BLaER1 treated with 17β-estradiol and CSF1 and Interleukin-3, amounts not matched to agents 10 nM and 100 nM (cell line): ENCODE data around the gene CLIC5.
A peak's percentile ranks its signal among the peaks of the same experiment; 100 is the strongest.

ENCODE experiments used
- H3K27ac ChIP-seq, 11 experiments: shearing (Covaris generic); formaldehyde crosslinking; 2 replicates each; pipeline ENCODE4 v1.8.1; 2022
- H3K27me3 ChIP-seq, 11 experiments: shearing (Covaris generic); formaldehyde crosslinking; 2 replicates each; pipeline ENCODE4 v1.8.1; 2022
- H3K36me3 ChIP-seq, 11 experiments: shearing (Covaris generic); formaldehyde crosslinking; 2 replicates each; pipeline ENCODE4 v1.8.1; 2022
- H3K4me1 ChIP-seq, 10 experiments: shearing (Covaris generic); formaldehyde crosslinking; 2 replicates each; pipeline ENCODE4 v1.8.1; 2022
- H3K4me2 ChIP-seq, 11 experiments: shearing (Covaris generic); formaldehyde crosslinking; 2 replicates each; pipeline ENCODE4 v1.8.1; 2022
- H3K4me3 ChIP-seq, 10 experiments: shearing (Covaris generic); formaldehyde crosslinking; 2 replicates each; pipeline ENCODE4 v1.8.1; 2022
- H3K9ac ChIP-seq, 11 experiments: shearing (Covaris generic); formaldehyde crosslinking; 2 replicates each; pipeline ENCODE4 v1.8.1; 2022
- H3K9me3 ChIP-seq, 11 experiments: shearing (Covaris generic); formaldehyde crosslinking; replicated peaks in 1 of 11; 2 replicates each; pipeline ENCODE4 v1.8.1; 2022
- H4K20me1 ChIP-seq, 11 experiments: shearing (Covaris generic); formaldehyde crosslinking; 2 replicates each; pipeline ENCODE4 v1.8.1; 2022
- Cebpa-rat ChIP-seq, 11 experiments: shearing (Covaris generic); IDR thresholded peaks; 2 replicates each; pipeline ENCODE4 v1.8.1; 2022

CLIC5 gene

DNA sequence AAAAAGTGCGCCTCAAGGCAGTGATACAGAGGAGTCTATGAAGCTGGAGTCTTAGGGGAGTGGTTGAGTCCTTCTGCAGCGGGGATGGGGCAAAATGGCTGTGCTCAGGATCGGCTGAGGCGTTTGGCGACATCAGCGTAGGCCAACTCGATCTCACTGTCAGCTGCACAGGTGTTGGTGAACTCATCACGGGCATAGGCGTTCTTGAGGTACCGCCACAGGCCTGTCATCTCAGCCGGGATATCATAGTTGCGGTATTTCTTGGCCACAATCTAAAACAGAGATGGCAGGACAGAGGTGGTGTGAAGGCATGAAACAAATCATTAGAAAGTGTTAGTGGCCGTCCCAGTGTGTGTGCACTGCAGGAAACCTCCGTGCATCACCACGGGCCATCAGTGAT, 112.7 kb downstream of the CLIC5 start:
- Histone ChIP-seq H3K4me3 (no peak overlapping the region), H3K27me3 (no peaks in the 10 kb centered on the region), H4K20me1 (no peaks in the 10 kb centered on the region), H3K27ac (no peak overlapping the region), H3K4me1 (peaks cover 0 to 20% (median 1%) of the 10 kb centered on the region in 10 experiments; a peak in 10 of 20 replicates), H3K4me2 (no peak overlapping the region), H3K9ac (no peak overlapping the region), H3K9me3 (peaks cover 0 to 3% (median 0%) of the 10 kb centered on the region in 11 experiments; a peak in 1 of 22 replicates), H3K36me3 (no peaks in the 10 kb centered on the region)
- TF ChIP-seq Cebpa-rat (IDR thresholded peaks at IDR 0.05) = no peak

- Histone ChIP-seq H3K27me3 (no peaks in the 10 kb centered on the region), H3K9me3 (peaks cover 0 to 3% (median 0%) of the 10 kb centered on the region in 11 experiments; a peak in 1 of 22 replicates), H4K20me1 (no peaks in the 10 kb centered on the region), H3K4me3 (no peak overlapping the region), H3K27ac (no peak overlapping the region), H3K36me3 (no peaks in the 10 kb centered on the region), H3K9ac (no peak overlapping the region), H3K4me2 (no peak overlapping the region), H3K4me1 (peaks cover 7 to 30% (median 11%) of the 10 kb centered on the region in 10 experiments)
- TF ChIP-seq Cebpa-rat (IDR thresholded peaks at IDR 0.05) = no peak
These were observed 113.7 kb downstream of the CLIC5 start for GRCh38 chr6:45901767-45902650.

- Histone ChIP-seq H3K9me3 (no peaks in the 10 kb centered on the region), H3K9ac (no peak overlapping the region), H3K4me2 (no peak overlapping the region), H3K27me3 (no peaks in the 10 kb centered on the region), H3K4me3 (no peak overlapping the region), H3K27ac (no peak overlapping the region), H3K36me3 (no peaks in the 10 kb centered on the region), H3K4me1 (peaks cover 15 to 39% (median 20%) of the 10 kb centered on the region in 10 experiments), H4K20me1 (no peaks in the 10 kb centered on the region)
- TF ChIP-seq Cebpa-rat (IDR thresholded peaks at IDR 0.05) = no peak
These were observed 114.6 kb downstream of the CLIC5 start for GRCh38 chr6:45900808-45901752.

GRCh38 chr6:45899683-45899946, 116.0 kb downstream of the CLIC5 start:
- no peaks in the 10 kb centered on the region for H4K20me1 ChIP-seq
- H3K27me3 ChIP-seq = no peaks in the 10 kb centered on the region
- H3K36me3 ChIP-seq = no peaks in the 10 kb centered on the region
- H3K27ac ChIP-seq = no peak overlapping the region
- no peak for TF ChIP-seq Cebpa-rat (IDR thresholded peaks at IDR 0.05)
- no peak overlapping the region for H3K4me3 ChIP-seq
- no peaks in the 10 kb centered on the region for H3K9me3 ChIP-seq
- peaks cover 15 to 50% (median 29%) of the 10 kb centered on the region in 10 experiments for H3K4me1 ChIP-seq
- H3K4me2 ChIP-seq = peak overlapping the region in 2 of 11 experiments; percentile 6 to 34; a peak in 2 of 22 replicates
- no peak overlapping the region for H3K9ac ChIP-seq

- Histone ChIP-seq H3K4me2 (peak overlapping the region in 2 of 11 experiments; percentile 6 to 34; a peak in 2 of 22 replicates), H3K27me3 (no peaks in the 10 kb centered on the region), H4K20me1 (no peaks in the 10 kb centered on the region), H3K9ac (no peak overlapping the region), H3K4me3 (no peak overlapping the region), H3K4me1 (peaks cover 15 to 50% (median 29%) of the 10 kb centered on the region in 10 experiments), H3K27ac (no peak overlapping the region), H3K9me3 (no peaks in the 10 kb centered on the region), H3K36me3 (no peaks in the 10 kb centered on the region)
- TF ChIP-seq Cebpa-rat (IDR thresholded peaks at IDR 0.05) = no peak
These were observed 116.5 kb downstream of the CLIC5 start for GRCh38 chr6:45898941-45899682.

DNA sequence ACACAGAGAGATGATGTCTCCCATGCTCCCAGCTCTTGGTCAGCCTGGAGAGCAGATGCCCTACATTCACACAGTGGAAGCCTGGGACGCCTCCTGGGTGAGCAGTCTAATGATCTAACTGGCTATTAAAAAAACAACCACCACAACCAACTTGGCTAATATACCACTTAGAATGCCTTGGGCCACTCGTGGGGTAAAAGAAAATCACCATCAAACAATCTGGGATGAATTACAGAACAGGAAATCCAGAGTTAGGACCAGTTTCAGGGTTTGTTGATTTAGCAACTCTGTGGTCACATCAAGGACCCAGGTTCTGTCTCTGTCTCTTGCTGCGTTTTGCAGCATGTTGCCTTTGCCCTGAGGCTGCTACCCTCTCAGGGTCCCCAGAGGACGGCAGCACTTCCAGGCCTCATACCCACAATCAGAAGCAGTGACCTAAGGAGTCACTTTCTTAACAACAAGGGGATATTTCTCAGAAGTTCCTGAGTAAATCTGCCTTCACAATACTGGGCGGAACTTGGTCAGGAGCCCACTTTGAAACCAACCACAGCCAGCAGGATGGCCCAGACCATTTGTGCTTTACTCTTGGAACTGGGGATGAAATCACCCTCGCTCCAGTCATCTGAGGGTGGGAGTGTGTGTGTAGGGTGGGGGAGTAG, 118.7 kb downstream of the CLIC5 start:
- no peaks in the 10 kb centered on the region for H3K36me3 ChIP-seq
- peak overlapping the region in 6 of 11 experiments; percentile 9 to 47 (median 38); a peak in 7 of 22 replicates for H3K9ac ChIP-seq
- H3K4me1 ChIP-seq = peaks cover 15 to 50% (median 29%) of the 10 kb centered on the region in 10 experiments
- peak in 8 of 11 experiments; percentile 31 to 75 (median 66); a peak in 10 of 22 replicates for TF ChIP-seq Cebpa-rat (IDR thresholded peaks at IDR 0.05)
- no peaks in the 10 kb centered on the region for H4K20me1 ChIP-seq
- peak overlapping the region; percentile 33 to 77 (median 62); a peak in 21 of 22 replicates for H3K4me2 ChIP-seq
- H3K27ac ChIP-seq = peak overlapping the region in 8 of 11 experiments; percentile 50 to 74 (median 64); a peak in 14 of 22 replicates
- H3K9me3 ChIP-seq = no peaks in the 10 kb centered on the region
- H3K27me3 ChIP-seq = no peaks in the 10 kb centered on the region
- H3K4me3 ChIP-seq = peak overlapping the region in 1 of 10 experiments; percentile 21; a peak in 1 of 20 replicates

- no peak overlapping the region for H3K4me3 ChIP-seq
- peak overlapping the region in 5 of 11 experiments; percentile 35 to 77 (median 72); a peak in 9 of 22 replicates for H3K4me2 ChIP-seq
- no peaks in the 10 kb centered on the region for H3K27me3 ChIP-seq
- peak overlapping the region in 2 of 11 experiments; percentile 13 to 73; a peak in 1 of 22 replicates for H3K27ac ChIP-seq
- H3K9me3 ChIP-seq = no peaks in the 10 kb centered on the region
- H3K36me3 ChIP-seq = no peaks in the 10 kb centered on the region
- no peak for TF ChIP-seq Cebpa-rat (IDR thresholded peaks at IDR 0.05)
- H4K20me1 ChIP-seq = no peaks in the 10 kb centered on the region
- H3K4me1 ChIP-seq = peaks cover 15 to 47% (median 29%) of the 10 kb centered on the region in 10 experiments
- H3K9ac ChIP-seq = no peak overlapping the region
These were observed 120.1 kb downstream of the CLIC5 start for GRCh38 chr6:45895569-45895968.

DNA sequence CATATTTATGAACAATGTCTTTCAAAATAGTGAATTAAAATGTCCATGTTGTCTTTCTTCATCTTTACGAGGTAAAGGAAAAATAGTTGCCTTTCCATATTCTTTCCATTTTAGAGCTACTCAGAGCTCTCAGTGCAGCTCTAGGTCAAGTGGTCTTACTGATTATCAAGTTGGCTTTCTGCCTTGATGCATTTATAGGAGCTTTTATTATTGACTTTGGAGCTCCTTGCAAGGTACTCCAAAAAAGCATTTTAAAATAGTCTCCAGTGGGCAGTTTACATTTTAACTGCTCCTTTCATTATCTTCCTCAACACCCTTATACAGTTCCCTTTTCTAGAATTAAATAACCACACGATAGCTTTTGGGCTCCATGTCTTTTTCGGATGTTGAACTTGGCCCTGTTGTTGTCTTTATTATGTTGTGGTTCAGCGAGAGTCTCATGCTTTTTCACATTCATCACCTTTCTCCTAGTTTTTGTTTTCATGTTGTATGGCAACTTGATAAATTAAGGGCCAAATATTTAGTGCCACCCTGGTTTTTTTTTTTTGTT, 122.9 kb downstream of the CLIC5 start:
- H4K20me1 ChIP-seq = no peaks in the 10 kb centered on the region

More for the DNA sequence above, 122.9 kb downstream of the CLIC5 start:
- no peak overlapping the region for H3K27ac ChIP-seq
- no peaks in the 10 kb centered on the region for H3K36me3 ChIP-seq
- no peak for TF ChIP-seq Cebpa-rat (IDR thresholded peaks at IDR 0.05)
- H3K9me3 ChIP-seq = no peaks in the 10 kb centered on the region
- no peak overlapping the region for H3K4me3 ChIP-seq
- no peak overlapping the region for H3K4me2 ChIP-seq
- H3K27me3 ChIP-seq = no peaks in the 10 kb centered on the region
- no peak overlapping the region for H3K9ac ChIP-seq
- H3K4me1 ChIP-seq = peaks cover 15 to 28% (median 26%) of the 10 kb centered on the region in 10 experiments
